ENCODE measurements around the gene PCAT6.

DNA sequence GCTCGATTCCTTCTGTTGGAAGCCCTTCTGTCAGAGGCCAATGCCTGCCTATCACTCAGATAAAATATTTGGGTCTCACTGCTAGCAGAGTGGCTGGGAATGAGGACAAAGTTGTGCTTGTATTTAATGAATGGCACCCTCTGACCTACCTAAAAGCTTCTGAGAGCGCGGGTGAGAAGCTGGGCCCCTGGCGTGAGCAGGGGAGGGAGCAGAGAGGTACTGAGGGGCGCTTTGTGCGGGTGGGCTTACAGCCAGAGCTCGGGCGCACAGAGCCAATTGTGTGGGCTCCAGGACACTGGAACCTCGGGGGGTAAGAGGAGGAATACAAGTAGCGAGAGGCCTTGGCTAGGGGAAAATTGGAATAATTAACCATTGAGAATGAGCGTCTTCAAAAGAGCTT lies 32.3 kb downstream of the PCAT6 start:
- TF ChIP-seq, protein P1, sequence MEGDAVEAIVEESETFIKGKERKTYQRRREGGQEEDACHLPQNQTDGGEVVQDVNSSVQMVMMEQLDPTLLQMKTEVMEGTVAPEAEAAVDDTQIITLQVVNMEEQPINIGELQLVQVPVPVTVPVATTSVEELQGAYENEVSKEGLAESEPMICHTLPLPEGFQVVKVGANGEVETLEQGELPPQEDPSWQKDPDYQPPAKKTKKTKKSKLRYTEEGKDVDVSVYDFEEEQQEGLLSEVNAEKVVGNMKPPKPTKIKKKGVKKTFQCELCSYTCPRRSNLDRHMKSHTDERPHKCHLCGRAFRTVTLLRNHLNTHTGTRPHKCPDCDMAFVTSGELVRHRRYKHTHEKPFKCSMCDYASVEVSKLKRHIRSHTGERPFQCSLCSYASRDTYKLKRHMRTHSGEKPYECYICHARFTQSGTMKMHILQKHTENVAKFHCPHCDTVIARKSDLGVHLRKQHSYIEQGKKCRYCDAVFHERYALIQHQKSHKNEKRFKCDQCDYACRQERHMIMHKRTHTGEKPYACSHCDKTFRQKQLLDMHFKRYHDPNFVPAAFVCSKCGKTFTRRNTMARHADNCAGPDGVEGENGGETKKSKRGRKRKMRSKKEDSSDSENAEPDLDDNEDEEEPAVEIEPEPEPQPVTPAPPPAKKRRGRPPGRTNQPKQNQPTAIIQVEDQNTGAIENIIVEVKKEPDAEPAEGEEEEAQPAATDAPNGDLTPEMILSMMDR (IDR thresholded peaks at IDR 0.05) = no peak
- TF ChIP-seq POLR2A (IDR thresholded peaks at IDR 0.05) = no peak

Measured in testis (tissue), 2 donors.